Neural progenitor cell (in vitro differentiated cells): ENCODE results near the gene SPATA6.

Source experiments
- CTCF ChIP-seq: fragments of 200-600 bp; sonication (generic); IDR thresholded peaks from 2 replicates; pipeline ENCODE4 v1.5.1; 2017; ENCODE audit warnings: antibody characterized with exemption, mild to moderate bottlenecking
- EZH2 ChIP-seq: fragments of 200-600 bp; sonication (generic); IDR thresholded peaks from 2 replicates; pipeline ENCODE4 v1.6.1; 2017; ENCODE audit warnings: antibody characterized with exemption, mild to moderate bottlenecking, moderate library complexity
- EZH2phosphoT487 ChIP-seq: fragments of 200-600 bp; sonication (generic); IDR thresholded peaks from 2 replicates; pipeline ENCODE4 v1.6.1; 2017; ENCODE audit warnings: antibody characterized with exemption

GRCh38 chr1:48248356-48248755 lies 223.6 kb downstream of the SPATA6 start:
- TF ChIP-seq CTCF (no peak), EZH2 (no peak), EZH2phosphoT487 (no peak)
